NB4 (cell line): ENCODE data around the gene C4orf50.

Experiments
- DNase-seq: peaks from one replicate; pipeline ENCODE4 v3.0.0; 2010; ENCODE audit warnings: low read depth
- H3K4me3 ChIP-seq: one replicate; pipeline ENCODE4 v1.5.1; 2011; ENCODE audit warnings: mild to moderate bottlenecking, low read depth, low read length, moderate library complexity
- MYC ChIP-seq: IDR thresholded peaks from 2 replicates; pipeline ENCODE4 v1.6.1; 2011; ENCODE audit warnings: low read depth, low read length
- POLR2A ChIP-seq: IDR thresholded peaks from 2 replicates; pipeline ENCODE4 v1.6.1; 2011; ENCODE audit warnings: mild to moderate bottlenecking; ENCODE audit not compliant: insufficient read length; ENCODE audit errors: extremely low read depth
- TF ChIP-seq, protein P1 (sequence below): IDR thresholded peaks from 2 replicates; pipeline ENCODE4 v1.6.1; 2011; ENCODE audit warnings: low read depth, low read length
- TF ChIP-seq, protein P2 (sequence below): IDR thresholded peaks from one replicate; pipeline ENCODE4 v1.5.1; 2012; ENCODE audit warnings: low read depth, low read length

The C4orf50 gene

DNA sequence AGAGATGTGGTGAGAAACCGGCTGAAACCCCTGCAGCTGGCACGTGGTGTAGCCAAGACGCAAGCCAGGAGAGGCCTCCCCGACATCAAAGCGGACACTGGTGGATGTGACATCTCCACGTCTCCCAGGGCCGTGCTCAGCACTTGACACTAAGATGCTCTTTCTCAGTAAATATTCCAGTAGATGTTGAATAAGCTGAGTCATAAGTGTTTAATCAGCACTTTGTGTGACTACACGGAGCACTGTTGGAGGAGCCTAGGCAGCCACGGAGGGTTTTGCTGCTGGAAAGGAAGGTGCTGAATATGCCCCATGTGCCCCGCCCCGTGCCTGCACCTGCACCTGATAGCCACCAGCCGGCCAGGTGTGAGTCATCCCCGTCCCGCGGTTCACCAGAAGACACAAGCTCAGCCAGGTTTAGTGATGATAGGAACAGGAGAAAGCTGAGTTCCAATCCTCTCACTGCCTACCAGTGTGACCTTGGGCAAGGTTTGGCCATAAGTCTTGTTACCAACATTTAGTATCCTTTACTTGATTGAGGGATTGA lies 29.0 kb upstream of the C4orf50 start:
- no peak for DNase-seq
- TF ChIP-seq MYC = no peak
- no peak for TF ChIP-seq POLR2A
- TF ChIP-seq, protein P1, sequence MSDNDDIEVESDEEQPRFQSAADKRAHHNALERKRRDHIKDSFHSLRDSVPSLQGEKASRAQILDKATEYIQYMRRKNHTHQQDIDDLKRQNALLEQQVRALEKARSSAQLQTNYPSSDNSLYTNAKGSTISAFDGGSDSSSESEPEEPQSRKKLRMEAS = no peak
- TF ChIP-seq, protein P2, sequence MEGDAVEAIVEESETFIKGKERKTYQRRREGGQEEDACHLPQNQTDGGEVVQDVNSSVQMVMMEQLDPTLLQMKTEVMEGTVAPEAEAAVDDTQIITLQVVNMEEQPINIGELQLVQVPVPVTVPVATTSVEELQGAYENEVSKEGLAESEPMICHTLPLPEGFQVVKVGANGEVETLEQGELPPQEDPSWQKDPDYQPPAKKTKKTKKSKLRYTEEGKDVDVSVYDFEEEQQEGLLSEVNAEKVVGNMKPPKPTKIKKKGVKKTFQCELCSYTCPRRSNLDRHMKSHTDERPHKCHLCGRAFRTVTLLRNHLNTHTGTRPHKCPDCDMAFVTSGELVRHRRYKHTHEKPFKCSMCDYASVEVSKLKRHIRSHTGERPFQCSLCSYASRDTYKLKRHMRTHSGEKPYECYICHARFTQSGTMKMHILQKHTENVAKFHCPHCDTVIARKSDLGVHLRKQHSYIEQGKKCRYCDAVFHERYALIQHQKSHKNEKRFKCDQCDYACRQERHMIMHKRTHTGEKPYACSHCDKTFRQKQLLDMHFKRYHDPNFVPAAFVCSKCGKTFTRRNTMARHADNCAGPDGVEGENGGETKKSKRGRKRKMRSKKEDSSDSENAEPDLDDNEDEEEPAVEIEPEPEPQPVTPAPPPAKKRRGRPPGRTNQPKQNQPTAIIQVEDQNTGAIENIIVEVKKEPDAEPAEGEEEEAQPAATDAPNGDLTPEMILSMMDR = no peak

DNA sequence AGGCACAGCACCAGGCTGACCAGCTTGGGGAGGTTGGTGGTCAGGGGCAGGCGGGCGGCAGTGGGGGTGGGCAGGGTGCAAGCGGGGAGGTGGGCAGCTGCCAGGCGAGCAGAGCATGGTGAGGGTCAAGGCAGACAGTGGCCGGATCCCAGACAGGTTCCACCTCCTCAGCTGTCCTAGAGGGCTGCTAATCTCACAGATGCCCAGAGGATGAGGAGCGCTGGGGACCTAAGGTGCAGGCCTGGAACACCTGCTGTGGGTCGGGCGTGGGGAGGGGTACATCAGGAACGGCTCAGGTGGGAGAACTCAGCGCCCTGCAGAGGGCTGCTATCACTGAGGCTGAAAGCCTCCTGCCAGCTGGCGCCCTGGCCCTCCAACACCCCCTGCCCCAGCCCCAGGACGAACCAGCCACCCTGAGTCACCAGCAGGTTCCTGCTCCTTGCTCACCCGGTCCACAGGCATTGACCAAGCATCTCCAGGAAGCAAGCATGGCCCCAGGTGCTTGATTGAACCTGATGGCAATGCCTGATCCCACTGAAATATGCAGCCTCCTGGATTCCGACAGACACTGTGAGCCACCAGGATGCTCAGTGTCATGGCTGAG lies 28.4 kb upstream of the C4orf50 start:
- TF ChIP-seq, protein P2 = no peak
- TF ChIP-seq, protein P1 = no peak
- no peak for TF ChIP-seq MYC
- no peak for TF ChIP-seq POLR2A
- H3K4me3 ChIP-seq = no peak overlapping the region
- no peak for DNase-seq

More for the DNA sequence above, 29.0 kb upstream of the C4orf50 start:
- H3K4me3 ChIP-seq = no peak overlapping the region

DNA sequence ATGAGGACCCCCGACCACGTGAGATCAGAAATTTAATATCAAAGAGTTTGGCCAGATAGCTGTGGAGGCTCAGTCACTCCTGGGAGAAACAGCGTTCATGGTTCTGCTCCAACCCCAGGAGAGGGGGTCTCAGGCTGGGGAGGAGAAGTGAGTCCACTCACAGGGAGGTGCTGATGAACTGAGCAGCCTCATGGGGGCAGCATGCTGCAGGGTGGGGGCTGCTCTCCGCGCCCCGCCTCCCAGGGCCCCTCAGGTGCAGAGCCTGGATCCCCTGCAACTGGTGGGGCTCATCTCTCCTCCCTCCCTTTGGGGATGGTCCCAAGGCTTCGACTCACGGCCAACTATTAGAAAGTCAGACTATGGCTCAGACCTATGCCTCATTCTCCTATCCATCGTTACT lies 26.6 kb upstream of the C4orf50 start:
- TF ChIP-seq, protein P2 = peak; percentile 8
- TF ChIP-seq, protein P1 = no peak
- H3K4me3 ChIP-seq = no peak overlapping the region
- no peak for DNase-seq

DNA sequence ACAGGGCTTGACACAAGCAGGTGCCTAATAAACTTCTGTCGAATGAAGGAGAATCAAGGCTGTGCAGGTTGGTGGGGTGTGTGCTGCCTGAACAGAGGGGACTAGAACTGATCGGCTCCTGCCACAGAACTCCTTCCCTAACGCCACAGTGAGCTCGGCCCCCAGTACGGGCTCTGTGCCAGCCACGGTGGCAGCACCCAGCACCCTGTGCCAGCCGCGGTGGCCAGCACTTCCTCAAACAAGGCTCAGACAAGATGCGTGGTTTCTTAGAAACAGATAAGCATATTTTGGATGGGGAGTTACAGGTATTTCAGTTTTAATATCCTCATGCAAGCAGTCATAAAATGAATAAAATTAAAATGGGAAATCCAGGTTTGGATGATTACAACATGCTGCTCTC lies 26.0 kb upstream of the C4orf50 start:
- no peak for DNase-seq
- TF ChIP-seq, protein P1 = no peak
- no peak for TF ChIP-seq POLR2A
- TF ChIP-seq MYC = no peak
- TF ChIP-seq, protein P2 = no peak

DNA sequence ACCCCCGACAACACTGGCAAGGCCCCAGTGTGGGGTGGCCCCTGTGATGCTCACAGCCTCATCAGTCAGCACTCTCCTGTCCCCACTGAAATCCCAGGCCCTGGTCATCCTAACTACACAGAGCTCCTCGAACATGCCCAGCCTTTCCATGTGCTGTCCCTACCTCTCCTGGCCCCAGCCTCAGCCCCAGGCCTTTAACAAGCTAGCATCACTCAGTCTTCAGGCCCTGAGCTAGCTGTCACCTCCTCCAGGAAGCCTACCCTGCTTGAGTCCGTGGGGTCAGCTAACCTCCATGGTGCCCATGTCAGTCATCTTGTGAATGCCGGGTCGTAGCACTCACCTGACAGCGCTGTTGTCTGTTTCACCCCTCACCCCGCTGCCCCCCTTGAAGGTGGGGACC lies 25.6 kb upstream of the C4orf50 start:
- no peak for DNase-seq
- TF ChIP-seq POLR2A (no peak), MYC (no peak)
- TF ChIP-seq, protein P1 = no peak
- TF ChIP-seq, protein P2 = no peak
- no peak overlapping the region for H3K4me3 ChIP-seq

More for the DNA sequence above, 26.0 kb upstream of the C4orf50 start:
- H3K4me3 ChIP-seq = no peak overlapping the region

DNA sequence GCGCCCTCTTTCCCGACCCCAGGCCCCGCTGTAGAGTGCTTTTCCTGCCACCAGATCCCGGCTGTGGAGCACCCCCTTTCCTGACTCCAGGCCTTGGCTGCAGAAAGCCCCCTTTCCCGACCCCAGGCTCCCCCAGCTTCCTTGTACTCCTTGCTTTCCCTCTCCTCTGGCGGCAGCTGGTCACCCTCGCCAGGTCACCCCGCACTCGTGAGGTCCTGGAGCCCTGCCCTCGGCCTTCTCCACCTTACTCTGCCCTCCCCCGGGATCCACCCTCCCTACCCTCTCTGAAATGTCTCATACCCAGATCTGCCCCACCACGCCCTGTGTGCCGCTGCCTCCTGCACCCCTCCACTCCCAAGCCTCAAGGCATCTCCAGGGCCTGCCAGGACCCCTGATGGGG lies 25.0 kb upstream of the C4orf50 start:
- TF ChIP-seq, protein P1 = no peak
- TF ChIP-seq POLR2A (no peak), MYC (no peak)
- TF ChIP-seq, protein P2 = no peak
- no peak for DNase-seq
- H3K4me3 ChIP-seq = no peak overlapping the region
